Activated CD4-positive, alpha-beta memory T cell treated with anti-CD3 and anti-CD28 coated beads for 36 hours (primary cell): ENCODE results near the gene TIGAR. TPM values are rescaled to one million over a fixed set of nuclear protein-coding genes. Genes with fewer than 3 reads are reported as not detected.

ENCODE experiments used
- CTCF ChIA-PET: fragments of 350-600 bp; sonication (Branson Sonifier 250); formaldehyde crosslinking; loops from one replicate; lab custom pipeline; 2021; ENCODE audit warnings: antibody characterized with exemption, inconsistent platforms; lab: Charles Lee
- POLR2A ChIA-PET: fragments of 350-600 bp; sonication (Branson Sonifier 250); formaldehyde crosslinking; loops from one replicate; lab custom pipeline; 2021; ENCODE audit warnings: antibody characterized with exemption; lab: Charles Lee
- DNase-seq: peaks from one replicate; pipeline ENCODE4 v3.0.0-alpha.2; 2020
- H3K27ac Mint-ChIP-seq: one replicate; pipeline ENCODE4 v1.8.0; 2021; ENCODE audit warnings: mixed read lengths
- H3K27me3 Mint-ChIP-seq: one replicate; pipeline ENCODE4 v1.8.0; 2021; ENCODE audit warnings: mixed read lengths
- H3K36me3 Mint-ChIP-seq: one replicate; pipeline ENCODE4 v1.8.0; 2021; ENCODE audit warnings: mixed read lengths
- H3K4me1 Mint-ChIP-seq: one replicate; pipeline ENCODE4 v1.8.0; 2021; ENCODE audit warnings: low read depth, mixed read lengths
- H3K4me3 Mint-ChIP-seq: one replicate; pipeline ENCODE4 v1.8.0; 2021; ENCODE audit warnings: mild to moderate bottlenecking, mixed read lengths
- H3K9me3 Mint-ChIP-seq: one replicate; pipeline ENCODE4 v1.8.0; 2021; ENCODE audit warnings: mixed read lengths
- intact Hi-C: fragments of 100-400 bp; cut with micrococcal nuclease; formaldehyde crosslinking; loops from one replicate; pipeline ENCODE4 v1.15.1; 2023
- total RNA-seq, 2 experiments: library from RNA; stranded (reverse); gene quantifications; one replicate each; pipeline ENCODE4 v1.2.3, GENCODE V29; 2021

TIGAR gene
- total RNA-seq, 2 experiments from 2014 or later, result 12.0 to 13.6 TPM

GRCh38 chr12:4276524-4277204 is 44.3 kb upstream of the TIGAR start:
- peak overlapping the region; percentile 97 for H3K4me3 Mint-ChIP-seq
- intact Hi-C loops, result loop anchor here (1.0 kb wide), 4 partner anchors 25 to 391 kb away; no protein-coding TSS in a partner anchor
- no peaks in the 10 kb centered on the region for H3K27me3 Mint-ChIP-seq
- peak overlapping the region; percentile 99 for H3K27ac Mint-ChIP-seq
- peaks cover 69% of the 10 kb centered on the region for H3K36me3 Mint-ChIP-seq
- peak; percentile 92 for DNase-seq
- H3K9me3 Mint-ChIP-seq, result no peaks in the 10 kb centered on the region
- ChIA-PET POLR2A (interaction anchor here (0.6 to 12.3 kb wide), 20 partner anchors 8 to 391 kb away, joined by 3 to 205 read pairs (median 5); no protein-coding TSS in a partner anchor), CTCF (interaction anchor here (0.6 to 5.8 kb wide), 69 partner anchors 9 to 976 kb away, joined by 3 to 153 read pairs (median 5); partner anchors contain the start of gene PARP11)
- H3K4me1 Mint-ChIP-seq, result peaks cover 58% of the 10 kb centered on the region

GRCh38 chr12:4277205-4277543 is 43.8 kb upstream of the TIGAR start:
- intact Hi-C loops, result loop anchor here (1.0 kb wide), 3 partner anchors 26 to 392 kb away; no protein-coding TSS in a partner anchor
- DNase-seq, result no peak
- peak overlapping the region; percentile 97 for H3K4me3 Mint-ChIP-seq
- POLR2A ChIA-PET, result interaction anchor here (1.0 to 12.3 kb wide), 17 partner anchors 8 to 391 kb away, joined by 3 to 205 read pairs (median 7); no protein-coding TSS in a partner anchor
- peaks cover 60% of the 10 kb centered on the region for H3K4me1 Mint-ChIP-seq
- CTCF ChIA-PET, result interaction anchor here (0.7 to 5.8 kb wide), 65 partner anchors 9 to 977 kb away, joined by 3 to 153 read pairs (median 6); partner anchors contain the start of gene PARP11
- H3K27ac Mint-ChIP-seq, result peak overlapping the region; percentile 99
- H3K9me3 Mint-ChIP-seq, result no peaks in the 10 kb centered on the region
- no peaks in the 10 kb centered on the region for H3K27me3 Mint-ChIP-seq
- peaks cover 74% of the 10 kb centered on the region for H3K36me3 Mint-ChIP-seq

GRCh38 chr12:4277857-4278256 is 43.2 kb upstream of the TIGAR start:
- Mint-ChIP-seq H3K27me3 (no peaks in the 10 kb centered on the region), H3K9me3 (no peaks in the 10 kb centered on the region), H3K27ac (peak overlapping the region; percentile 99), H3K4me1 (peaks cover 65% of the 10 kb centered on the region), H3K4me3 (peak overlapping the region; percentile 97), H3K36me3 (peaks cover 81% of the 10 kb centered on the region)
- DNase-seq, result no peak
- POLR2A ChIA-PET, result interaction anchor here (1.0 to 12.3 kb wide), 12 partner anchors 9 to 289 kb away, joined by 3 to 205 read pairs (median 8); no protein-coding TSS in a partner anchor
- intact Hi-C loops, result loop anchor here (1.0 kb wide), 3 partner anchors 27 to 393 kb away; no protein-coding TSS in a partner anchor
- CTCF ChIA-PET, result interaction anchor here (0.8 to 5.8 kb wide), 44 partner anchors 8 to 412 kb away, joined by 3 to 153 read pairs (median 6); no protein-coding TSS in a partner anchor

- intact Hi-C loops, result no loop called here
- ChIA-PET CTCF (interaction anchor here (0.7 to 5.8 kb wide), 19 partner anchors 13 to 394 kb away, joined by 3 to 153 read pairs (median 10); no protein-coding TSS in a partner anchor), POLR2A (interaction anchor here (0.6 to 12.3 kb wide), 9 partner anchors 9 to 470 kb away, joined by 3 to 205 read pairs (median 6); no protein-coding TSS in a partner anchor)
- H3K9me3 Mint-ChIP-seq, result no peaks in the 10 kb centered on the region
- no peak for DNase-seq
- peaks cover 67% of the 10 kb centered on the region for H3K4me1 Mint-ChIP-seq
- H3K27me3 Mint-ChIP-seq, result no peaks in the 10 kb centered on the region
- peaks cover 87% of the 10 kb centered on the region for H3K36me3 Mint-ChIP-seq
- peak overlapping the region; percentile 99 for H3K27ac Mint-ChIP-seq
- peak overlapping the region; percentile 97 for H3K4me3 Mint-ChIP-seq
Observed at GRCh38 chr12:4278329-4279197, 42.5 kb upstream of the TIGAR start.

DNA sequence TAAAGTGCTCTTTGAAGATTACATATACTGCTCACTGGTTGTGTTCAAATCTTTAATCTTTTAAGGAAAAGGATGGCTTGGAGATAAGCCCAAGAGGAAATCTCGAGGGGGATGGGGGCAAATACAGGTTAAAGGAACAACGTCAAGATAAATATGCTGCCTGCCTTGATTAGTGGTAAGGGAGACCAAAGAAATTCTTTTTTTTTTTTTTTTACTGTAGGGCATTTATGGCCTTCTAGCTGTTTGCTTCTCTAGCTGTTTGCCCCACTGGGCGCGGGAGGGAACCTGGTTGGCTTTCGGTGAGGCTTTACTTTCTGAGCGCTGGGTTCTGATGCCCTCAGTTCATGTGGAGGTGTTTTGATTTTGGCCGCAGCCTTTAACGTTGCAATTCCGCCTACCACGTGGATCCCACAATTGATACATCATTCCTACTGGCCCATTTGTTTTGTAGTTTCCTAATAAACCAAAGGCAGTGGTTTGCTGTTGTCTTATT is 41.8 kb upstream of the TIGAR start:
- H3K27ac Mint-ChIP-seq, result peak overlapping the region; percentile 99
- DNase-seq, result no peak
- ChIA-PET CTCF (interaction anchor here (1.6 to 5.8 kb wide), 7 partner anchors 136 to 395 kb away, joined by 6 to 153 read pairs (median 32); no protein-coding TSS in a partner anchor), POLR2A (interaction anchor here (0.9 to 12.3 kb wide), 6 partner anchors 9 to 169 kb away, joined by 3 to 205 read pairs (median 14); no protein-coding TSS in a partner anchor)
- H3K4me3 Mint-ChIP-seq, result peak overlapping the region; percentile 48
- no peaks in the 10 kb centered on the region for H3K9me3 Mint-ChIP-seq
- H3K4me1 Mint-ChIP-seq, result peaks cover 73% of the 10 kb centered on the region
- no peaks in the 10 kb centered on the region for H3K27me3 Mint-ChIP-seq
- peaks cover 92% of the 10 kb centered on the region for H3K36me3 Mint-ChIP-seq
- intact Hi-C loops, result no loop called here

- intact Hi-C loops, result no loop called here
- no peak for DNase-seq
- CTCF ChIA-PET, result interaction anchor here (0.8 to 5.7 kb wide), 2 partner anchors 12 to 396 kb away, joined by 3 to 130 read pairs; no protein-coding TSS in a partner anchor
- Mint-ChIP-seq H3K4me1 (peaks cover 85% of the 10 kb centered on the region), H3K27me3 (no peaks in the 10 kb centered on the region), H3K27ac (peak overlapping the region; percentile 72), H3K4me3 (no peak overlapping the region), H3K36me3 (peaks cover 92% of the 10 kb centered on the region), H3K9me3 (no peaks in the 10 kb centered on the region)
- POLR2A ChIA-PET, result interaction anchor here (0.8 kb wide), 1 partner anchor 168 kb away, joined by 3 read pairs; no protein-coding TSS in a partner anchor
Observed at GRCh38 chr12:4280351-4281163, 40.5 kb upstream of the TIGAR start.

DNA sequence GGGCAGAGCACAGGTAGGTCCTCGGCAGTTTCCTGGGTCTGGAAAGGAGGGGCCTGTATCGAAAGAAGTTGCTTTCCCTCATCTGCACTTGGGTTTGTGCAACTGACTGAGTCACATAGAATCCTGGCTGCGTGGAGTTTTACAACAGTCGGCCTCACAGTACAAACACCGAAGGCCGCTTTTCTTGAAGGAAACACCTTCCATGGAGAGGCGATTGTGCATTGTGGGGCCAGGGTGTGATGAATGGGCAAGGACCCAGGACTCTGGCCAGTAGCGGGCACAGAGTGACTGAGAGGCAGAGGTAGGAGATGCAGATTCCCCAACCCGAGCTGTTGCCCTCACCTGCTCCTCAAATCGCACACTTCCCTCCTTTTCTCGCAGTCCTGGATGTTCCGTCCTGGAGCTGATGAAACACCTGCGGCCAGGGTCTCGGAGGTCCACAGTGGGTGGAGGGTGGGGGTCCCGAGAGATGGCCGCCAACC is 39.8 kb upstream of the TIGAR start:
- Mint-ChIP-seq H3K4me1 (peaks cover 90% of the 10 kb centered on the region), H3K4me3 (no peak overlapping the region), H3K9me3 (no peaks in the 10 kb centered on the region), H3K27ac (peak overlapping the region; percentile 29), H3K36me3 (peaks cover 92% of the 10 kb centered on the region), H3K27me3 (no peaks in the 10 kb centered on the region)
- intact Hi-C loops, result no loop called here
- CTCF ChIA-PET, result interaction anchor here (0.8 kb wide), 1 partner anchor 13 kb away, joined by 3 read pairs; no protein-coding TSS in a partner anchor
- POLR2A ChIA-PET, result interaction anchor here (1.5 kb wide), 1 partner anchor 15 kb away, joined by 4 read pairs; no protein-coding TSS in a partner anchor
- DNase-seq, result no peak

GRCh38 chr12:4282103-4282891 is 38.7 kb upstream of the TIGAR start:
- intact Hi-C loops, result no loop called here
- ChIA-PET POLR2A (interaction anchor here (1.5 to 2.7 kb wide), 3 partner anchors 11 to 14 kb away, joined by 4 to 11 read pairs (median 6); no protein-coding TSS in a partner anchor), CTCF (interaction anchor here (1.2 to 1.3 kb wide), 2 partner anchors 9 to 12 kb away, joined by 3 to 4 read pairs; no protein-coding TSS in a partner anchor)
- Mint-ChIP-seq H3K27me3 (no peaks in the 10 kb centered on the region), H3K4me1 (peaks cover 92% of the 10 kb centered on the region), H3K4me3 (no peak overlapping the region), H3K27ac (peak overlapping the region; percentile 57), H3K9me3 (no peaks in the 10 kb centered on the region), H3K36me3 (peaks cover 93% of the 10 kb centered on the region)
- DNase-seq, result no peak

GRCh38 chr12:4282892-4283511 is 38.0 kb upstream of the TIGAR start:
- no peak overlapping the region for H3K4me3 Mint-ChIP-seq
- intact Hi-C loops, result no loop called here
- peaks cover 93% of the 10 kb centered on the region for H3K4me1 Mint-ChIP-seq
- no peaks in the 10 kb centered on the region for H3K9me3 Mint-ChIP-seq
- CTCF ChIA-PET, result interaction anchor here (1.1 to 1.6 kb wide), 4 partner anchors 9 to 398 kb away, joined by 3 to 5 read pairs (median 4); no protein-coding TSS in a partner anchor
- peaks cover 92% of the 10 kb centered on the region for H3K36me3 Mint-ChIP-seq
- H3K27me3 Mint-ChIP-seq, result no peaks in the 10 kb centered on the region
- POLR2A ChIA-PET, result interaction anchor here (1.1 to 2.7 kb wide), 4 partner anchors 11 to 175 kb away, joined by 4 to 11 read pairs (median 5); no protein-coding TSS in a partner anchor
- peak overlapping the region; percentile 57 for H3K27ac Mint-ChIP-seq
- no peak for DNase-seq
